GM10248 (cell line): ENCODE results near the gene COQ7.
A peak's percentile ranks its signal among the peaks of the same experiment; 100 is the strongest.

Experiments used
- CTCF ChIA-PET: fragments of 300-600 bp; sonication (Branson Sonifier 250); formaldehyde crosslinking; extraction: SDS; loops from one replicate; lab custom pipeline; 2021; ENCODE audit warnings: antibody characterized with exemption; lab: Yijun Ruan, JAX
- POLR2A ChIA-PET: fragments of 350-650 bp; sonication (Branson Sonifier 250); formaldehyde crosslinking; extraction: SDS; loops from one replicate; lab custom pipeline; 2020; ENCODE audit warnings: antibody characterized with exemption; lab: Yijun Ruan, JAX
- DNase-seq: peaks from one replicate; pipeline ENCODE4 v3.0.0; 2012; ENCODE audit errors: extremely low spot score
- CTCF ChIP-seq: IDR thresholded peaks from 2 replicates; pipeline ENCODE4 v1.5.1; 2012; ENCODE audit warnings: mild to moderate bottlenecking, low read depth; ENCODE audit errors: extremely low read depth, missing control alignments, control extremely low read depth

The COQ7 gene

GRCh38 chr16:19067349-19068236 is at the start of gene COQ7:
COQ7 (plus strand) TSS chr16:19067614; CDS start chr16:19067665, 51 bp downstream.
- ChIA-PET POLR2A (interaction anchor here (0.6 to 0.7 kb wide), 3 partner anchors 42 to 444 kb away, joined by 3 to 8 read pairs (median 6); no protein-coding TSS in a partner anchor), CTCF (interaction anchor here (0.7 to 1.7 kb wide), 2 partner anchors 18 to 112 kb away, joined by 3 to 4 read pairs; no protein-coding TSS in a partner anchor)
- no peak for TF ChIP-seq CTCF
- DNase-seq: peak; percentile 97

GRCh38 chr16:19020689-19021088 is 46.7 kb upstream of the COQ7 start:
- TF ChIP-seq CTCF: no peak
- ChIA-PET POLR2A (no interaction called here), CTCF (no interaction called here)
- DNase-seq: no peak

GRCh38 chr16:19021747-19022146 is 45.7 kb upstream of the COQ7 start:
- CTCF ChIA-PET: no interaction called here
- POLR2A ChIA-PET: no interaction called here
- no peak for DNase-seq

GRCh38 chr16:19027416-19027815 is 40.0 kb upstream of the COQ7 start:
- POLR2A ChIA-PET: no interaction called here
- TF ChIP-seq CTCF: no peak
- no peak for DNase-seq
- CTCF ChIA-PET: interaction anchor here (1.2 kb wide), 1 partner anchor 13 kb away, joined by 3 read pairs; no protein-coding TSS in a partner anchor

More at GRCh38 chr16:19021747-19022146, 45.7 kb upstream of the COQ7 start:
- TF ChIP-seq CTCF: no peak

GRCh38 chr16:19029980-19030379 is 37.4 kb upstream of the COQ7 start:
- no peak for TF ChIP-seq CTCF
- CTCF ChIA-PET: no interaction called here
- DNase-seq: no peak
- POLR2A ChIA-PET: no interaction called here

- DNase-seq: no peak
- CTCF ChIA-PET: no interaction called here
- no peak for TF ChIP-seq CTCF
- POLR2A ChIA-PET: no interaction called here
Observed at GRCh38 chr16:19031738-19032137, 35.7 kb upstream of the COQ7 start.
